GM23248 (cell line): Measurements from ENCODE around the gene POFUT2. TPM values are rescaled to one million over a fixed set of nuclear protein-coding genes. Genes with fewer than 3 reads are reported as not detected.

ENCODE experiments used
- DNase-seq: peaks from one replicate; pipeline ENCODE4 v3.0.0-alpha.2; 2015
- H2AFZ ChIP-seq: fragments of 200-600 bp; sonication (generic); 2 replicates; pipeline ENCODE4 v1.6.1; 2016; ENCODE audit warnings: antibody characterized with exemption
- H3F3A ChIP-seq: fragments of 200-600 bp; sonication (generic); 2 replicates; pipeline ENCODE4 v1.6.1; 2016; ENCODE audit warnings: mild to moderate bottlenecking, antibody characterized with exemption, mixed run types; ENCODE audit not compliant: insufficient read depth
- H3K27ac ChIP-seq: fragments of 200-600 bp; sonication (generic); 2 replicates; pipeline ENCODE4 v1.5.1; 2016; ENCODE audit warnings: mild to moderate bottlenecking
- H3K27me3 ChIP-seq: fragments of 200-600 bp; sonication (generic); replicated peaks from 2 replicates; pipeline ENCODE4 v1.6.1; 2016; ENCODE audit warnings: mild to moderate bottlenecking; ENCODE audit not compliant: insufficient read depth
- H3K36me3 ChIP-seq: fragments of 200-600 bp; sonication (generic); 2 replicates; pipeline ENCODE4 v1.6.1; 2016; ENCODE audit warnings: low read depth, mild to moderate bottlenecking
- H3K4me1 ChIP-seq: fragments of 200-600 bp; sonication (generic); 2 replicates; pipeline ENCODE4 v1.6.1; 2016; ENCODE audit warnings: mild to moderate bottlenecking; ENCODE audit not compliant: insufficient read depth
- H3K4me2 ChIP-seq: fragments of 200-600 bp; sonication (generic); one replicate; pipeline ENCODE4 v1.6.1; 2016; ENCODE audit warnings: mild to moderate bottlenecking; ENCODE audit not compliant: unreplicated experiment
- H3K4me3 ChIP-seq: fragments of 200-600 bp; sonication (generic); 2 replicates; pipeline ENCODE4 v1.5.1; 2016; ENCODE audit warnings: mild to moderate bottlenecking
- H3K79me2 ChIP-seq: fragments of 200-600 bp; sonication (generic); 2 replicates; pipeline ENCODE4 v1.6.1; 2016; ENCODE audit warnings: mild to moderate bottlenecking; ENCODE audit not compliant: insufficient read depth
- H3K9ac ChIP-seq: fragments of 200-600 bp; sonication (generic); 2 replicates; pipeline ENCODE4 v1.6.1; 2016; ENCODE audit warnings: mild to moderate bottlenecking
- H3K9me2 ChIP-seq: fragments of 200-600 bp; sonication (generic); 2 replicates; pipeline ENCODE4 v1.6.1; 2016; ENCODE audit warnings: mixed run types, mild to moderate bottlenecking, moderate library complexity; ENCODE audit not compliant: insufficient read depth
- H3K9me3 ChIP-seq: fragments of 200-600 bp; sonication (generic); one replicate; pipeline ENCODE4 v1.6.1; 2017; ENCODE audit warnings: low read depth
- H4K20me1 ChIP-seq: fragments of 200-600 bp; sonication (generic); 2 replicates; pipeline ENCODE4 v1.6.0; 2016; ENCODE audit not compliant: insufficient read depth
- EZH2 ChIP-seq: fragments of 200-600 bp; sonication (generic); IDR thresholded peaks from 2 replicates; pipeline ENCODE4 v1.6.1; 2018; ENCODE audit warnings: antibody characterized with exemption, mild to moderate bottlenecking; ENCODE audit not compliant: insufficient read depth, poor library complexity, severe bottlenecking
- EZH2phosphoT487 ChIP-seq: fragments of 200-600 bp; sonication (generic); IDR thresholded peaks from 2 replicates; pipeline ENCODE4 v1.6.1; 2018; ENCODE audit warnings: antibody characterized with exemption, moderate library complexity, mild to moderate bottlenecking, low read depth; ENCODE audit not compliant: insufficient read depth
- WGBS, 2 experiments: methylation state at CpG; one replicate each; pipeline ENCODE4 v1.1.6; 2015 to 2017; ENCODE audit warnings: low lambda C conversion rate in 2 of 2, low coverage in 1 of 2; ENCODE audit errors: missing lambda C conversion rate in 2 of 2; 5-methylcytosine and 5-hydroxymethylcytosine counted together
- in situ Hi-C: fragments of 300-500 bp; cut with MboI; formaldehyde crosslinking; loops from 2 replicates; pipeline ENCODE4 v1.15.0; 2020
- polyA plus RNA-seq: library from polyadenylated mRNA; unstranded; fragments of >200 nt; fragmentation: Nextera tagmentation; extraction: Ambion mirVana; gene quantifications from 2 replicates; pipeline ENCODE4 v1.2.1, GENCODE V29; 2016
- total RNA-seq: library from RNA; depleted of rRNA; stranded (reverse); fragments of >200 nt; shearing (Covaris generic); gene quantifications from 2 replicates; pipeline ENCODE4 v1.2.3, GENCODE V29; 2014

POFUT2 gene
- total and polyA plus RNA-seq, 2 experiments from 2014 or later, result 30.1 to 48.2 TPM

DNA sequence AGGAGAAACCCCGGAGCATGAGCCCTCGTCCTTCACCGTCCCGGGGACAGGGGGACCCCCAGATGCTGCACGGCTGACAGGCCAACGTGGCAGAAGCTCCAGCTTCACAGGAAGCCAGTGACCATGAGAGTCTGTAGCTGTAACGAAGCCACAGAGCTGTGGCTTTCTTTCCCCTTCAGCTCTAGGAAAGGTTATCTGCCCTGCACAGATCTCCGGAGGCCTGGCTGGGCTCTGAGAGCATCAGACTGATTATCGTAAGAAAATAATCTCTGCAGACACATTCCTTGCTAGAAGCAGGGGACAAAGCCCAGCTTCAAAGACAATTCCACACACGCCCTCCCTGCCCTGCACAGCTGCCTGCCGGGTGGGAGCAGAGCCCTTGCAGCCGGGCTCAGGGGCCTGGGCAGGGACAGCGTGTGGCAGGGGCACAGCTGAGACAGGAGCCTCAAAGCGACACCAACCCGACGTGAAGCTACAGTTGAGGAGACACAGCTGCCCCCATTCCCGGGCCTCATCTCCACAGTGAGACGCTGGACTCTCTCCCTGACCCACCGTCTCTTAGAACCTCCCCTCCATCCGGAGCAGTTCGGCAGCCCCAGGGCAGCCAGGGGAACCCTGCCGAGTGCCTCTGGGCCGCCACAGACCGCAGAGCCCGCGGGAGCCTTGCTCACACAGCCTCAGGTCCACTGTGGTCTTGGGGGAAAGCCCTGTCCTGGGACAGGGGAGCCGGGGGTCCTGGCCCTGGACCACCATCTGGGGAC lies 30.6 kb downstream of the POFUT2 start:
- WGBS, 2 experiments, result 40 to 47% methylated on average over 27 of the region's 27 CpGs

DNA sequence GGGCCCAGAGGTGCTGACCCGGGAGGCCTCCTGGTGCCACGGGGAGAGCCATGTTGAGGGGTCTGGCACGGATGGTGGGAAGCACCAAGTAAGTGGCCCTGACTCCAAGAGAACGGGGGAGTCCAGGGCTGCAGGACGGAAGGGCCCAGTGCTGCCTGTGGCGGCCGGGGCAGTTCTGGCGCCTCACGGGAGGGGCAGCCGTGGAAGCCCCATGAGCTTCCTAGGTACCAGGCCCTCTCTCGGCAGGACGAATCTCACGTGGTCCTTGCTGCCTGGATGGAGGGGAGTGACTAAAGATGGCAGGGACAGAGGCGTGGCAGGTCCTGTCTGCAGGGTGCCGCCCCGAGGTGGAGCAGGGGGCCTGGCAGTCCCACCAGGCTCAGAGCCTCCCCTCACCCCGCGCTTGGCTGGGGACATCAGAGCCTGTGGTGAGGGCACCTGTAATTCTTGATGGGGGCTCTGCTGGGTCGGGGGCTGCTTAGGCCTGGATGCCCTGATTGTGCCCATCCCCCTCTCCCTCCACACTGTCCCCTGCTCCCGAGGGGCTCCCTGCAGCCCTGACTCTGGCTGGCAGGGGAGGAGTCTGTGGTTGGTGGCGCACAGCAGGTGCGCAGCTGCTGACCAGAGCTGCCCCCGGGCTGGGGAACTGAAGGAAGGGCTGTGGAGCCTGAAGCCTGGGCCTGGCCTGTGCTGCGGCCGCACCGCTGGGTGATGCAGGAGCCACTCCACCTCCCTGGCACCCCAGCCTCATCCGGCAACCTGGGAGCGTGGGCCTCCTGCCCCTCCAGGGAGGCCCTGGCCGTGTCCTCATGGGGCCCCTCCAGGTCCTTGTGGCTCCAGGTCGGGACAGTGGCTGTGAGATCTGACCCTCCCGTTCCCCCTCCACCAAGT lies 31.4 kb downstream of the POFUT2 start:
- in situ Hi-C loops, result no loop called here
- 73 to 79% methylated on average over 30 to 31 of the region's 31 CpGs for WGBS, 2 experiments

More for the DNA sequence above, 30.6 kb downstream of the POFUT2 start:
- Histone ChIP-seq H3K9me3 (no peaks in the 10 kb centered on the region), H3K27me3 (peaks cover 16% of the 10 kb centered on the region; the same call in 1 of the 2 replicates), H3K4me3 (no peak overlapping the region), H3K9ac (no peak overlapping the region), H4K20me1 (no peaks in the 10 kb centered on the region), H3K36me3 (no peaks in the 10 kb centered on the region), H3K4me1 (peaks cover 5% of the 10 kb centered on the region), H3F3A (no peaks in the 10 kb centered on the region), H3K9me2 (no peaks in the 10 kb centered on the region), H3K79me2 (no peaks in the 10 kb centered on the region), H3K27ac (no peak overlapping the region), H2AFZ (no peak overlapping the region), H3K4me2 (no peak overlapping the region)
- in situ Hi-C loops, result no loop called here
- TF ChIP-seq EZH2 (no peak), EZH2phosphoT487 (no peak)
- DNase-seq, result no peak

DNA sequence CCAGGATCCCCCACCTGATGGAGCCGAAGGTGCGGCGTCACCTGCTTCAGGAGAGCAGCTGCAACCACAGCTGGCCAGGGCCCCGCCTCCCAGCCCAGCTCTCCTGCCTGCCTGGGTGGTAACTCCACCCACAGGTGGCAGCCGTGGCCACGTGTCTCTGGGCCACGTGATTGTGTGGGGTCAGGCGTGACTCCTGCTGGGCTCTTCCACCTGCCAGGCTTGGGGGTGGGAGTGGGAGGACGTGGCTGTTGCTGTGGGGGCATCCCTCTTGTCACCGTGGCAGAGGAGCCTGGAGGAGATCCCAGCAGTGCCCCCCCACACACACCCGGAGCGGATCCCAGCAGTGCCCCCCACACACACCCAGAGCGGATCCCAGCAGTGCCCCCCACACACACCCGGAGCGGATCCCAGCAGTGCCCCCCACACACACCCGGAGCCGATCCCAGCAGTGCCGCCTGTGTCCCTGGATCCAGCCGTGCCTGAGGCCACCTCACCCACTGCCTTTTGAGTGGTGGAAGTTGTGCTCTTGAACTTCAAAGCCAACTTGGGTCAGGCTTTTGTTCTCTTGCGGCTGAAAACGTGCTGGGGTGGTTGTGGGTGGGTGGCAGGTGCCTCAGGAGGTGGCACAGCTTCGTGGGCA lies 32.2 kb downstream of the POFUT2 start:
- in situ Hi-C loops, result no loop called here
- DNase-seq, result no peak
- no peak overlapping the region for H2AFZ ChIP-seq
- no peaks in the 10 kb centered on the region for H4K20me1 ChIP-seq
- peaks cover 5% of the 10 kb centered on the region for H3K4me1 ChIP-seq
- WGBS, 2 experiments, result 66 to 70% methylated on average over 21 to 22 of the region's 22 CpGs
- H3K9me3 ChIP-seq, result no peaks in the 10 kb centered on the region
- H3K9ac ChIP-seq, result no peak overlapping the region
- no peak overlapping the region for H3K4me2 ChIP-seq
- TF ChIP-seq EZH2, result no peak
- no peak for TF ChIP-seq EZH2phosphoT487
- H3K9me2 ChIP-seq, result no peaks in the 10 kb centered on the region
- no peaks in the 10 kb centered on the region for H3K79me2 ChIP-seq
- H3F3A ChIP-seq, result no peaks in the 10 kb centered on the region
- no peak overlapping the region for H3K4me3 ChIP-seq
- H3K27ac ChIP-seq, result no peak overlapping the region
- no peaks in the 10 kb centered on the region for H3K36me3 ChIP-seq
- peaks cover 16% of the 10 kb centered on the region; the same call in 1 of the 2 replicates for H3K27me3 ChIP-seq

More for the DNA sequence above, 31.4 kb downstream of the POFUT2 start:
- no peak overlapping the region for H3K4me2 ChIP-seq
- H4K20me1 ChIP-seq, result no peaks in the 10 kb centered on the region
- no peaks in the 10 kb centered on the region for H3K79me2 ChIP-seq
- H2AFZ ChIP-seq, result no peak overlapping the region
- no peak for DNase-seq
- no peaks in the 10 kb centered on the region for H3F3A ChIP-seq
- H3K9me3 ChIP-seq, result no peaks in the 10 kb centered on the region
- no peak for TF ChIP-seq EZH2
- TF ChIP-seq EZH2phosphoT487, result no peak
- H3K27ac ChIP-seq, result no peak overlapping the region
- peaks cover 16% of the 10 kb centered on the region; the same call in 1 of the 2 replicates for H3K27me3 ChIP-seq
- peaks cover 5% of the 10 kb centered on the region for H3K4me1 ChIP-seq
- no peak overlapping the region for H3K4me3 ChIP-seq
- no peaks in the 10 kb centered on the region for H3K36me3 ChIP-seq
- H3K9me2 ChIP-seq, result no peaks in the 10 kb centered on the region
- H3K9ac ChIP-seq, result no peak overlapping the region

- Histone ChIP-seq H4K20me1 (no peaks in the 10 kb centered on the region), H3K27ac (no peak overlapping the region), H3K4me1 (peaks cover 5% of the 10 kb centered on the region), H3K9me2 (no peaks in the 10 kb centered on the region), H3F3A (no peaks in the 10 kb centered on the region), H3K9ac (no peak overlapping the region), H3K4me3 (no peak overlapping the region), H3K9me3 (no peaks in the 10 kb centered on the region), H3K79me2 (no peaks in the 10 kb centered on the region), H2AFZ (no peak overlapping the region), H3K36me3 (no peaks in the 10 kb centered on the region), H3K4me2 (no peak overlapping the region), H3K27me3 (peaks cover 16% of the 10 kb centered on the region; the same call in 1 of the 2 replicates)
- TF ChIP-seq EZH2, result no peak
- no peak for TF ChIP-seq EZH2phosphoT487
- 81 to 83% methylated on average over 17 of the region's 17 CpGs for WGBS, 2 experiments
- DNase-seq, result no peak
- in situ Hi-C loops, result no loop called here
Measured at GRCh38 chr21:45254460-45254930, 33.2 kb downstream of the POFUT2 start.
